Measurements from ENCODE around the gene MED8. TPM values are rescaled to one million over a fixed set of nuclear protein-coding genes. Genes with fewer than 3 reads are reported as not detected.

Gene MED8
- total and polyA plus RNA-seq, 2 of the 4 experiments (the other 2 are of a cell fraction), result 61.1 to 120 TPM

DNA sequence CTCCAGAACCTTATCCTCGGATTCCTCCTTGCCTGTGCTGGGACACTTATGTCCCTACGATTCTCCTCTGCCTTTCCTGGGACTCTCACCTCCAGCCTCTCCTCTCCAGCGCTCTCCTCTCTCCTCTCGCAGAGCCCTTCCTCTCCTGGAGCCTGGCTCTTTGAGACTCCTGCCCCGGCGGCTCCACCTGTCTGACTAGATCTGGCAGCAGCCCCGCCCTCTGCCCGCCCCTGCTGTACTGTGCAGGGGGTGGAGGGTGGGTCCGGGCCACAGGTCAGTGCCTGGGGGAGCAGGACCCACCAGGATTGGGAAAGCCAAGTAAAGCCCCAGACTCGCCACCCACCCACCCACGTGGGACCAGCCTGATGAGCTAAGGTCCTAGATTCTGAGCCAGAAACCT lies 23.4 kb downstream of the MED8 start (continued):
- TF ChIP-seq CTCF (conservative IDR thresholded peaks at IDR 0.05; ENCODE audit: low read depth, low read length), result no peak
- TF ChIP-seq MAFK (IDR thresholded peaks at IDR 0.05; ENCODE audit: low read depth, low read length), result no peak
- no peak for TF ChIP-seq MXI1 (IDR thresholded peaks at IDR 0.05; ENCODE audit: borderline replicate concordance, low read depth, low read length)

DNA sequence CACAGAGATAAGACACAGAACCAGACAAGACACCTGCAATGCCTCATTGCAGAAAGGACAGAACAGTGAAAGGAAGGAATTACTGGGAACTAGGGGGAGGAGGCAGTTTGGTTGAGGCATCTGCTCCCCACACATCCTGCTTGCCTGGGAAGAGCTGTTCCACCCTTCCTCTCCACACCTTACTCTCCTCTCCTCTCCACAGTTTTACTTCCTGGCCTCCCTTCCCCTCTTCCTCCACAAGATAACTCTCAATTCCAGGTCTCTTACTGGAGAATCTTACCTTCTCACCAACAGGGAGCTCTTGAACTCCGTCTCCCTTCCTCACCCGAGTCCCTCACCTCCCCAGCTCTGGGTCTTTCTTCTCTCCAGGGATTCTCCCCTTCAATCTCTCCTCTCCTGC lies 23.9 kb downstream of the MED8 start:
- BruUV-seq (replicated peaks), result no TSS peak
- 79% methylated on average over 2 of the region's 2 CpGs; no CpG with 5 or more reads in 1 of the 2 experiments for WGBS, 2 experiments (ENCODE audit: extremely low coverage in 2 of 2, insufficient read length in 1 of 2)
- DNase-seq (no peak), ATAC-seq (ENCODE audit: low read depth) (no peak)
- Histone ChIP-seq H3K27me3 (ENCODE audit: control insufficient read depth, insufficient read depth, low read length) (no peaks in the 10 kb centered on the region), H3K56ac (ENCODE audit: extremely low read depth, insufficient read depth, low read length) (no peak overlapping the region), H3K9ac (ENCODE audit: low read depth, low read length) (no peak overlapping the region), H3K79me1 (ENCODE audit: low read depth in 1 of 2, low read length in 2 of 2) (peaks cover 23 to 76% of the 10 kb centered on the region in 2 experiments), H2BK5ac (ENCODE audit: low read depth, low read length, poor library complexity, severe bottlenecking) (no peak overlapping the region), H3K4me1 (ENCODE audit: control insufficient read depth, insufficient read depth, low read length) (peaks cover 13% of the 10 kb centered on the region), H2AFZ (replicated peaks; ENCODE audit: low read length, poor library complexity) (peak overlapping the region; percentile 33), H4K20me1 (ENCODE audit: insufficient read depth, low read length) (peaks cover 30% of the 10 kb centered on the region), H2AK9ac (replicated peaks; ENCODE audit: low read depth, low read length, poor library complexity) (peak overlapping the region; percentile 100), H3K4ac (ENCODE audit: low read depth, low read length) (peak overlapping the region; percentile 99; the same call in 1 of the 2 replicates), H3K36me3 (ENCODE audit: control insufficient read depth, insufficient read depth, low read length) (peaks cover 44% of the 10 kb centered on the region), H3K27ac (ENCODE audit: insufficient read depth, low read length) (no peak overlapping the region; the same call in 1 of the 2 replicates), H3K18ac (ENCODE audit: low read depth, low read length) (no peak overlapping the region), H3K4me3 (ENCODE audit: insufficient read depth, low read depth, low read length) (no peak overlapping the region), H2BK15ac (ENCODE audit: low read depth, low read length) (no peak overlapping the region), H4K5ac (ENCODE audit: low read depth, low read length) (no peak overlapping the region), H3K23ac (ENCODE audit: low read depth, low read length) (peak overlapping the region; percentile 70), H4K91ac (ENCODE audit: insufficient read depth, low read depth, low read length) (no peak overlapping the region; the same call in 1 of the 2 replicates), H3K9me1 (ENCODE audit: insufficient read depth, low read length) (peaks cover 19% of the 10 kb centered on the region; the same call in 1 of the 2 replicates), H3K4me2 (ENCODE audit: low read depth, low read length) (no peak overlapping the region), H4K8ac (ENCODE audit: low read depth in 2 of 2, low read length in 2 of 2) (no peak overlapping the region; a peak in 1 of 4 replicates), H3K9me3 (ENCODE audit: control insufficient read depth, insufficient read depth, low read length) (no peaks in the 10 kb centered on the region), H2AK5ac (ENCODE audit: low read depth, low read length) (0 out of 2 replicates have a peak overlapping the region, but pooled peaks have one; percentile 99), H3K14ac (replicated peaks; ENCODE audit: low read depth, low read length) (peak overlapping the region; percentile 28; the same call in 1 of the 2 replicates), H2BK120ac (ENCODE audit: low read depth, low read length) (peak overlapping the region; percentile 11; the same call in 1 of the 2 replicates), H2BK20ac (ENCODE audit: low read depth, low read length) (no peak overlapping the region)
- ChIA-PET POLR2A (ENCODE audit: unreplicated experiment) (interaction anchor here (0.6 kb wide), 1 partner anchor 113 kb away, joined by 4 read pairs; no protein-coding TSS in a partner anchor), CTCF (no interaction called here)
- intact Hi-C loops (cut with micrococcal nuclease), result no loop called here
- TF ChIP-seq NFE2L2 (IDR thresholded peaks at IDR 0.05; ENCODE audit: low read depth, low read length) (no peak), CHD1 (IDR thresholded peaks at IDR 0.05; ENCODE audit: low read depth, low read length) (no peak), RAD21 (IDR thresholded peaks at IDR 0.05; ENCODE audit: low read length) (no peak), MAFK (IDR thresholded peaks at IDR 0.05; ENCODE audit: low read depth, low read length) (no peak), FOS (IDR thresholded peaks at IDR 0.05; ENCODE audit: low read depth, low read length) (no peak), SMC3 (IDR thresholded peaks at IDR 0.05; ENCODE audit: low read depth, low read length) (no peak), CTCF (conservative IDR thresholded peaks at IDR 0.05; ENCODE audit: low read depth, low read length) (no peak), CEBPB (IDR thresholded peaks at IDR 0.05; ENCODE audit: low read depth, low read length) (no peak)
- TF ChIP-seq, protein P1, sequence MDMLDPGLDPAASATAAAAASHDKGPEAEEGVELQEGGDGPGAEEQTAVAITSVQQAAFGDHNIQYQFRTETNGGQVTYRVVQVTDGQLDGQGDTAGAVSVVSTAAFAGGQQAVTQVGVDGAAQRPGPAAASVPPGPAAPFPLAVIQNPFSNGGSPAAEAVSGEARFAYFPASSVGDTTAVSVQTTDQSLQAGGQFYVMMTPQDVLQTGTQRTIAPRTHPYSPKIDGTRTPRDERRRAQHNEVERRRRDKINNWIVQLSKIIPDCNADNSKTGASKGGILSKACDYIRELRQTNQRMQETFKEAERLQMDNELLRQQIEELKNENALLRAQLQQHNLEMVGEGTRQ (IDR thresholded peaks at IDR 0.05; ENCODE audit: low read depth, low read length), result no peak
- dilution Hi-C loops (cut with HindIII; ENCODE audit: low sequenced_read_pairs, unreplicated experiment), result no loop called here
- in situ Hi-C loops (cut with MboI; ENCODE audit: low sequenced_read_pairs), result no loop called here

Measured in IMR-90 (cell line).